Right kidney (tissue), 9 donors: ENCODE measurements around the gene IBSP.

Experiments
- DNase-seq: peaks from one replicate; pipeline ENCODE4 v3.0.0-alpha.2; 2016
- long read RNA-seq, 8 donors: transcript quantifications; one replicate each; lab custom pipeline, GENCODE V29; 2026

IBSP gene
- long read RNA-seq, donor 1 = 0 reads
- long read RNA-seq, donor 2 = 0 reads
- long read RNA-seq, donor 3 = 0 reads
- long read RNA-seq, donor 4 = 0 reads
- long read RNA-seq, donor 5 = 0 reads
- long read RNA-seq, donor 6 = 0 reads
- long read RNA-seq, donor 7 = 0 reads
- long read RNA-seq, donor 8 = 0 reads

GRCh38 chr4:87799301-87800113 is at the start of gene IBSP:
Gene IBSP (plus strand): TSS chr4:87799554. CDS start chr4:87802362, 2,808 bp downstream.
- DNase-seq = no peak

- DNase-seq = no peak
Measured at GRCh38 chr4:87749883-87750282, 49.5 kb upstream of the IBSP start.

- no peak for DNase-seq
Measured at GRCh38 chr4:87758270-87758669, 41.1 kb upstream of the IBSP start.

- DNase-seq = no peak
Measured at GRCh38 chr4:87762311-87762710, 37.0 kb upstream of the IBSP start.

- DNase-seq = no peak
Measured at GRCh38 chr4:87781569-87781968, 17.8 kb upstream of the IBSP start.

GRCh38 chr4:87783781-87784180 is 15.6 kb upstream of the IBSP start:
- no peak for DNase-seq

- no peak for DNase-seq
Measured at GRCh38 chr4:87785731-87786509, 13.4 kb upstream of the IBSP start.

GRCh38 chr4:87802858-87803257 is 3.5 kb downstream of the IBSP start:
- DNase-seq = no peak

- DNase-seq = no peak
Measured at GRCh38 chr4:87803421-87803820, 4.1 kb downstream of the IBSP start.

- no peak for DNase-seq
Measured at GRCh38 chr4:87804871-87805270, 5.5 kb downstream of the IBSP start.

- no peak for DNase-seq
Measured at GRCh38 chr4:87805971-87806370, 6.6 kb downstream of the IBSP start.

GRCh38 chr4:87806520-87806919 is 7.2 kb downstream of the IBSP start:
- no peak for DNase-seq

GRCh38 chr4:87807402-87807801 is 8.0 kb downstream of the IBSP start:
- DNase-seq = no peak

- no peak for DNase-seq
Measured at GRCh38 chr4:87811977-87812376, 12.6 kb downstream of the IBSP start.

GRCh38 chr4:87819281-87819919 is 20.0 kb downstream of the IBSP start:
- DNase-seq = no peak

GRCh38 chr4:87823200-87823599 is 23.8 kb downstream of the IBSP start:
- no peak for DNase-seq

- DNase-seq = no peak
Measured at GRCh38 chr4:87823724-87824123, 24.4 kb downstream of the IBSP start.

GRCh38 chr4:87824352-87824751 is 25.0 kb downstream of the IBSP start:
- no peak for DNase-seq

- DNase-seq = no peak
Measured at GRCh38 chr4:87832669-87833068, 33.3 kb downstream of the IBSP start, which contains the start of gene MEPE. Gene MEPE (plus strand): TSS chr4:87832969. CDS start chr4:87834715, 1,746 bp downstream.

- DNase-seq = no peak
Measured at GRCh38 chr4:87834401-87834800, 35.0 kb downstream of the IBSP start.

GRCh38 chr4:87835197-87835596 is 35.8 kb downstream of the IBSP start:
- DNase-seq = no peak

GRCh38 chr4:87835743-87836142 is 36.4 kb downstream of the IBSP start:
- DNase-seq = no peak

GRCh38 chr4:87838205-87838604 is 38.9 kb downstream of the IBSP start:
- DNase-seq = no peak
